Hepatocyte (in vitro differentiated cells): ENCODE measurements around the gene TES.

ENCODE experiments used
- CTCF ChIP-seq: fragments of 200-600 bp; sonication (generic); IDR thresholded peaks from 2 replicates; pipeline ENCODE4 v1.5.1; 2016; ENCODE audit warnings: antibody characterized with exemption, mild to moderate bottlenecking; ENCODE audit not compliant: poor library complexity
- EZH2 ChIP-seq: fragments of 200-600 bp; sonication (generic); IDR thresholded peaks from 2 replicates; pipeline ENCODE4 v1.6.1; 2016; ENCODE audit warnings: antibody characterized with exemption, mild to moderate bottlenecking, borderline replicate concordance

- TF ChIP-seq CTCF (no peak), EZH2 (no peak)
Observed at GRCh38 chr7:116197360-116197759, 13.0 kb upstream of the TES start.
